Activated CD4-positive, CD25-positive, alpha-beta regulatory T cell treated with anti-CD3 and anti-CD28 coated beads, Interleukin-2, amount 50 U/mL, for 16 hours (primary cell): ENCODE results near the gene HBP1.
"Not testable (repeated sequence)": the region's sequence is repeated elsewhere in the genome, so short reads cannot be mapped to it uniquely, and the experiment has no call there.

Experiments
- DNase-seq: peaks from one replicate; pipeline ENCODE4 v3.0.0-alpha.2; 2020; ENCODE audit warnings: low read depth, low spot score

Gene HBP1

GRCh38 chr7:107168233-107169119, at the start of gene HBP1:
Gene HBP1 (plus strand): TSS chr7:107169003. CDS start chr7:107179894, 10,891 bp downstream.
- peak; percentile 98 for DNase-seq

GRCh38 chr7:107119376-107120105, 49.3 kb upstream of the HBP1 start:
- DNase-seq: no peak

- DNase-seq: no peak
Observed at GRCh38 chr7:107122486-107122911, 46.3 kb upstream of the HBP1 start.

- no peak for DNase-seq
Observed at GRCh38 chr7:107123392-107123791, 45.4 kb upstream of the HBP1 start.

- DNase-seq: no peak
Observed at GRCh38 chr7:107125475-107125874, 43.3 kb upstream of the HBP1 start.

- no peak for DNase-seq
Observed at GRCh38 chr7:107128217-107128616, 40.6 kb upstream of the HBP1 start.

GRCh38 chr7:107128748-107129147, 40.1 kb upstream of the HBP1 start:
- no peak for DNase-seq

- no peak for DNase-seq
Observed at GRCh38 chr7:107130487-107131220, 38.1 kb upstream of the HBP1 start.

GRCh38 chr7:107133396-107133795, 35.4 kb upstream of the HBP1 start:
- DNase-seq: no peak

- DNase-seq: no peak
Observed at GRCh38 chr7:107138696-107139420, 29.9 kb upstream of the HBP1 start.

GRCh38 chr7:107143875-107144274, 24.9 kb upstream of the HBP1 start:
- DNase-seq: not testable (repeated sequence)

GRCh38 chr7:107145067-107145838, 23.6 kb upstream of the HBP1 start:
- no peak for DNase-seq

GRCh38 chr7:107147464-107148393, 21.1 kb upstream of the HBP1 start:
- no peak for DNase-seq

- no peak for DNase-seq
Observed at GRCh38 chr7:107148721-107149120, 20.1 kb upstream of the HBP1 start.

- DNase-seq: no peak
Observed at GRCh38 chr7:107149863-107150262, 18.9 kb upstream of the HBP1 start.

GRCh38 chr7:107150375-107151073, 18.3 kb upstream of the HBP1 start:
- DNase-seq: peak; percentile 63

- no peak for DNase-seq
Observed at GRCh38 chr7:107151538-107151937, 17.3 kb upstream of the HBP1 start.

GRCh38 chr7:107152011-107152410, 16.8 kb upstream of the HBP1 start:
- DNase-seq: no peak

GRCh38 chr7:107154826-107155225, 14.0 kb upstream of the HBP1 start:
- no peak for DNase-seq
